ENCODE data around the gene ADAMTS14. TPM values are rescaled to one million over a fixed set of nuclear protein-coding genes. Genes with fewer than 3 reads are reported as not detected.

The ADAMTS14 gene
- total and polyA plus RNA-seq, 8 donors = 2.4 to 10.0 (median 6.6) TPM

GRCh38 chr10:70677016-70677415 lies 4.7 kb downstream of the ADAMTS14 start:
- Histone ChIP-seq H3K36me3 (no peaks in the 10 kb centered on the region), H3K4me3 (no peak overlapping the region), H3K9me3 (no peaks in the 10 kb centered on the region), H3K4me1 (peaks cover 3 to 7% of the 10 kb centered on the region in 2 donors), H3K27me3 (peaks cover 5 to 37% of the 10 kb centered on the region in 2 donors), H3K27ac (no peak overlapping the region)
- intact Hi-C loops (cut with DNase I) = no loop called here
- no peak for DNase-seq
- no peak for ATAC-seq
- no peak for TF ChIP-seq CTCF (IDR thresholded peaks at IDR 0.05)

- Histone ChIP-seq H3K27me3 (peaks cover 2 to 30% of the 10 kb centered on the region in 2 donors), H3K9me3 (no peaks in the 10 kb centered on the region), H3K27ac (no peak overlapping the region), H3K4me1 (peaks cover 1 to 2% of the 10 kb centered on the region in 2 donors), H3K4me3 (no peak overlapping the region), H3K36me3 (no peaks in the 10 kb centered on the region)
- ATAC-seq (no peak), DNase-seq (no peak)
- intact Hi-C loops (cut with DNase I) = no loop called here
- no peak for TF ChIP-seq CTCF (IDR thresholded peaks at IDR 0.05)
Measured at GRCh38 chr10:70677620-70678249, 5.4 kb downstream of the ADAMTS14 start.

- H3K4me1 ChIP-seq = no peaks in the 10 kb centered on the region
- H3K36me3 ChIP-seq = no peaks in the 10 kb centered on the region
- no peaks in the 10 kb centered on the region for H3K9me3 ChIP-seq
- no peak for TF ChIP-seq CTCF (IDR thresholded peaks at IDR 0.05)
- H3K4me3 ChIP-seq = no peak overlapping the region
- no peak overlapping the region for H3K27ac ChIP-seq
- no peak for ATAC-seq
- intact Hi-C loops (cut with DNase I) = no loop called here
- no peak for DNase-seq
- H3K27me3 ChIP-seq = peaks cover 0 to 25% of the 10 kb centered on the region in 2 donors
Measured at GRCh38 chr10:70678250-70678635, 5.9 kb downstream of the ADAMTS14 start.

- no peak for ATAC-seq
- Histone ChIP-seq H3K27me3 (peaks cover 0 to 18% of the 10 kb centered on the region in 2 donors), H3K9me3 (no peaks in the 10 kb centered on the region), H3K27ac (no peak overlapping the region), H3K36me3 (no peaks in the 10 kb centered on the region), H3K4me1 (no peaks in the 10 kb centered on the region), H3K4me3 (no peak overlapping the region)
- DNase-seq = no peak
- intact Hi-C loops (cut with DNase I) = no loop called here
- TF ChIP-seq CTCF (IDR thresholded peaks at IDR 0.05) = no peak
Measured at GRCh38 chr10:70678757-70679489, 6.6 kb downstream of the ADAMTS14 start.

- no peak for TF ChIP-seq CTCF (IDR thresholded peaks at IDR 0.05)
- no peak overlapping the region for H3K27ac ChIP-seq
- H3K9me3 ChIP-seq = no peaks in the 10 kb centered on the region
- ATAC-seq (no peak), DNase-seq (no peak)
- intact Hi-C loops (cut with DNase I) = no loop called here
- no peaks in the 10 kb centered on the region for H3K36me3 ChIP-seq
- H3K27me3 ChIP-seq = peaks cover 0 to 12% of the 10 kb centered on the region in 2 donors
- H3K4me1 ChIP-seq = no peaks in the 10 kb centered on the region
- no peak overlapping the region for H3K4me3 ChIP-seq
Measured at GRCh38 chr10:70679498-70679897, 7.2 kb downstream of the ADAMTS14 start.
